IMR-90 (cell line): ENCODE data around the gene ATP1A1.

ENCODE experiments used
- CTCF ChIP-seq: conservative IDR thresholded peaks from 2 replicates; pipeline ENCODE4 v1.5.1; 2012; ENCODE audit warnings: mild to moderate bottlenecking, low read depth, low read length, improper control_type of control experiment
- MXI1 ChIP-seq: IDR thresholded peaks from 2 replicates; pipeline ENCODE4 v1.6.1; 2012; ENCODE audit warnings: low read depth, mild to moderate bottlenecking, low read length, moderate library complexity, borderline replicate concordance
- RAD21 ChIP-seq: IDR thresholded peaks from 2 replicates; pipeline ENCODE4 v1.6.1; 2012; ENCODE audit warnings: low read length, improper control_type of control experiment
- SMC3 ChIP-seq: fragments of 150-350 bp; IDR thresholded peaks from 2 replicates; pipeline ENCODE4 v1.6.1; 2016; ENCODE audit warnings: low read depth, mild to moderate bottlenecking, antibody characterized with exemption, low read length, moderate library complexity

- TF ChIP-seq SMC3 (no peak), MXI1 (no peak), CTCF (no peak), RAD21 (no peak)
Observed at GRCh38 chr1:116404699-116405098, 31.7 kb downstream of the ATP1A1 start.
